GM23338 (cell line): ENCODE data around the gene RBFOX1.

Source experiments
- POLR2AphosphoS5 ChIP-seq: IDR thresholded peaks from 2 replicates; pipeline ENCODE4 v1.6.1; 2016; ENCODE audit warnings: antibody characterized with exemption, low read depth
- TF ChIP-seq, protein P1 (sequence below), 2 experiments: fragments of 200-600 bp in 1 of 2; sonication (generic) in 1 of 2; conservative IDR thresholded peaks; 2 replicates each; pipeline versions ENCODE4 v1.5.1 to v1.6.1; 2016 to 2017; ENCODE audit warnings: antibody characterized with exemption in 2 of 2, low read depth in 2 of 2, mild to moderate bottlenecking in 2 of 2, moderate library complexity in 1 of 2

DNA sequence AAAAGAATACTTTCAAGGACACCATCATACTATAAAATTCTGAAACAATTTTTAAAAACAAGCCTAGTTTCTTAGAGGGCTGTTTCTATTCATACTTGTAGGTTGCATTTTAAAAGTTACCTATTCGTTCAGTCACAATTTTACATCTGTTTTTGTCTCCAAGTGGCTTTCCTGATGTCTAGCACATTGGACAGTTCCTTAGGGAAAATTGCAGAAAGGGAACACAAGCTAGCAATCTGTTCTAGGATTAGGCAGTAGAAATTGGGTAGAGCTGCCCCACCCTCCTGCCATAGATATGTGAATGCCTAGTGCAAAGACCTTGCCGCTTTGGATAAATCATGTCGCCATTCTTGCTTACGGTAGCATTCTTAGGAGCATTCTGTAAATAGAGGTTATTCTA is 358.9 kb downstream of the RBFOX1 start:
- TF ChIP-seq, protein P1, sequence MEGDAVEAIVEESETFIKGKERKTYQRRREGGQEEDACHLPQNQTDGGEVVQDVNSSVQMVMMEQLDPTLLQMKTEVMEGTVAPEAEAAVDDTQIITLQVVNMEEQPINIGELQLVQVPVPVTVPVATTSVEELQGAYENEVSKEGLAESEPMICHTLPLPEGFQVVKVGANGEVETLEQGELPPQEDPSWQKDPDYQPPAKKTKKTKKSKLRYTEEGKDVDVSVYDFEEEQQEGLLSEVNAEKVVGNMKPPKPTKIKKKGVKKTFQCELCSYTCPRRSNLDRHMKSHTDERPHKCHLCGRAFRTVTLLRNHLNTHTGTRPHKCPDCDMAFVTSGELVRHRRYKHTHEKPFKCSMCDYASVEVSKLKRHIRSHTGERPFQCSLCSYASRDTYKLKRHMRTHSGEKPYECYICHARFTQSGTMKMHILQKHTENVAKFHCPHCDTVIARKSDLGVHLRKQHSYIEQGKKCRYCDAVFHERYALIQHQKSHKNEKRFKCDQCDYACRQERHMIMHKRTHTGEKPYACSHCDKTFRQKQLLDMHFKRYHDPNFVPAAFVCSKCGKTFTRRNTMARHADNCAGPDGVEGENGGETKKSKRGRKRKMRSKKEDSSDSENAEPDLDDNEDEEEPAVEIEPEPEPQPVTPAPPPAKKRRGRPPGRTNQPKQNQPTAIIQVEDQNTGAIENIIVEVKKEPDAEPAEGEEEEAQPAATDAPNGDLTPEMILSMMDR (conservative IDR thresholded peaks at IDR 0.05; ENCODE audit: low read depth in 2 of 2) = no peak
- TF ChIP-seq POLR2AphosphoS5 = no peak
